Ishikawa (cell line): Measurements from ENCODE around the gene SPAAR.
A peak's percentile ranks its signal among the peaks of the same experiment; 100 is the strongest.

ENCODE experiments used
- CEBPB ChIP-seq: IDR thresholded peaks from 2 replicates; pipeline ENCODE4 v1.6.1; 2012
- CREB1 ChIP-seq: IDR thresholded peaks from 2 replicates; pipeline ENCODE4 v1.6.1; 2012; ENCODE audit warnings: low read depth
- EGR1 ChIP-seq: IDR thresholded peaks from 2 replicates; pipeline ENCODE4 v1.6.1; 2012
- EP300 ChIP-seq: IDR thresholded peaks from 2 replicates; pipeline ENCODE4 v1.6.1; 2012; ENCODE audit warnings: borderline replicate concordance
- FOXM1 ChIP-seq: IDR thresholded peaks from 2 replicates; pipeline ENCODE4 v1.6.1; 2012; ENCODE audit warnings: low read depth, borderline replicate concordance
- MAX ChIP-seq: IDR thresholded peaks from 2 replicates; pipeline ENCODE4 v1.6.1; 2012
- NFIC ChIP-seq: IDR thresholded peaks from 2 replicates; pipeline ENCODE4 v1.6.1; 2012
- RAD21 ChIP-seq: IDR thresholded peaks from 2 replicates; pipeline ENCODE4 v1.6.1; 2012; ENCODE audit warnings: low read depth
- REST ChIP-seq: IDR thresholded peaks from 2 replicates; pipeline ENCODE4 v1.6.1; 2012; ENCODE audit warnings: low read depth, mild to moderate bottlenecking
- TAF1 ChIP-seq: IDR thresholded peaks from 2 replicates; pipeline ENCODE4 v1.6.1; 2012; ENCODE audit warnings: low read depth, mild to moderate bottlenecking
- TCF12 ChIP-seq: IDR thresholded peaks from 2 replicates; pipeline ENCODE4 v1.6.1; 2012; ENCODE audit warnings: low read depth
- TEAD4 ChIP-seq: IDR thresholded peaks from 2 replicates; pipeline ENCODE4 v1.6.1; 2012
- USF1 ChIP-seq: IDR thresholded peaks from 2 replicates; pipeline ENCODE4 v1.6.1; 2012
- YY1 ChIP-seq: IDR thresholded peaks from 2 replicates; pipeline ENCODE4 v1.6.1; 2012; ENCODE audit warnings: low read depth
- ZBTB7A ChIP-seq: IDR thresholded peaks from 2 replicates; pipeline ENCODE4 v1.6.1; 2012; ENCODE audit warnings: low read depth

Gene SPAAR

GRCh38 chr9:35864695-35865255 is 44.5 kb upstream of the SPAAR start:
- TF ChIP-seq CEBPB (no peak), EP300 (no peak), TEAD4 (no peak), CREB1 (no peak), MAX (no peak), YY1 (no peak)

- TF ChIP-seq EP300 (no peak), CREB1 (no peak), TCF12 (no peak), REST (no peak), EGR1 (no peak), ZBTB7A (no peak), RAD21 (no peak), TAF1 (no peak), USF1 (no peak), CEBPB (no peak), MAX (no peak), FOXM1 (no peak), NFIC (no peak), YY1 (no peak), TEAD4 (no peak)
These were observed 41.8 kb upstream of the SPAAR start for GRCh38 chr9:35867538-35867937.

- TF ChIP-seq USF1, result no peak
- TF ChIP-seq MAX, result no peak
- TF ChIP-seq ZBTB7A, result no peak
- no peak for TF ChIP-seq TAF1
- TF ChIP-seq CREB1, result no peak
- no peak for TF ChIP-seq YY1
- TF ChIP-seq CEBPB, result peak; percentile 22; the same call in 1 of the 2 replicates
These were observed 40.4 kb upstream of the SPAAR start for GRCh38 chr9:35868933-35869332.

- TF ChIP-seq NFIC (no peak), TAF1 (no peak), USF1 (no peak), CREB1 (no peak)
These were observed 39.6 kb upstream of the SPAAR start for GRCh38 chr9:35869621-35870216.

GRCh38 chr9:35870351-35870923 is 38.9 kb upstream of the SPAAR start, which contains the start of gene OR13J1:
Gene OR13J1, minus strand, starts transcription at chr9:35870401. Its CDS starts 0 bp downstream, at chr9:35870401.
- no peak for TF ChIP-seq CEBPB
- TF ChIP-seq REST, result no peak

GRCh38 chr9:35871545-35871944 is 37.7 kb upstream of the SPAAR start:
- TF ChIP-seq NFIC (no peak; the same call in 1 of the 2 replicates), CEBPB (no peak), USF1 (no peak), MAX (no peak), CREB1 (no peak), FOXM1 (no peak), REST (no peak), YY1 (no peak), ZBTB7A (no peak), TEAD4 (no peak), EP300 (no peak), EGR1 (no peak), TCF12 (no peak)
